CD4-positive, alpha-beta T cell (primary cell): ENCODE results near the gene ATG7. TPM values are rescaled to one million over a fixed set of nuclear protein-coding genes. Genes with fewer than 3 reads are reported as not detected.

Experiments used
- ATAC-seq: fragments of 200-7000 bp; cut with Tn5 transposase; one replicate; pipeline ENCODE4 v1.10.0; 2022; ENCODE audit warnings: mild to moderate bottlenecking; ENCODE audit not compliant: poor library complexity
- CTCF ChIA-PET: fragments of 350-600 bp; sonication (Branson Sonifier 250); formaldehyde crosslinking; loops from one replicate; lab custom pipeline; 2021; ENCODE audit warnings: antibody characterized with exemption, inconsistent platforms; lab: Charles Lee
- POLR2A ChIA-PET: fragments of 350-600 bp; sonication (Branson Sonifier 250); formaldehyde crosslinking; loops from one replicate; lab custom pipeline; 2021; ENCODE audit warnings: antibody characterized with exemption, inconsistent platforms; lab: Charles Lee
- DNase-seq, 14 experiments: peaks; one replicate each; pipeline ENCODE4 v3.0.0-alpha.2; 2013 to 2020; ENCODE audit warnings: mixed read lengths in 2 of 14
- H3K27ac ChIP-seq, 2 donors: one replicate each; pipeline versions ENCODE4 v1.5.1 to v1.7.0; 2013; ENCODE audit warnings: low read length in 2 of 2, low read depth in 1 of 2, mild to moderate bottlenecking in 1 of 2
- H3K27me3 ChIP-seq, 2 experiments: 1 replicate in 1 of 2; 2 replicates in 1 of 2; pipeline versions ENCODE4 v1.6.1 to v1.7.0; 2013; ENCODE audit warnings: low read length in 2 of 2, control low read depth in 1 of 2, mild to moderate bottlenecking in 1 of 2, moderate library complexity in 1 of 2; ENCODE audit not compliant: insufficient read depth in 2 of 2, control insufficient read depth in 1 of 2
- H3K36me3 ChIP-seq: one replicate; pipeline ENCODE4 v1.6.1; 2013; ENCODE audit warnings: low read length, control low read depth; ENCODE audit not compliant: insufficient read depth
- H3K4me1 ChIP-seq: one replicate; pipeline ENCODE4 v1.6.1; 2013; ENCODE audit warnings: low read length, control low read depth; ENCODE audit not compliant: insufficient read depth
- H3K4me3 ChIP-seq: one replicate; pipeline ENCODE4 v1.5.1; 2013; ENCODE audit warnings: mild to moderate bottlenecking, low read length, moderate library complexity
- H3K9me3 ChIP-seq, 2 experiments: 1 replicate in 1 of 2; 2 replicates in 1 of 2; pipeline versions ENCODE4 v1.6.1 to v1.7.0; 2013; ENCODE audit warnings: low read length in 2 of 2, mild to moderate bottlenecking in 2 of 2, control low read depth in 1 of 2, moderate library complexity in 1 of 2; ENCODE audit not compliant: control insufficient read depth in 1 of 2, insufficient read depth in 1 of 2
- H3K27ac Mint-ChIP-seq: one replicate; pipeline ENCODE4 v1.8.0; 2020; ENCODE audit warnings: mixed read lengths
- H3K27me3 Mint-ChIP-seq: one replicate; pipeline ENCODE4 v1.8.0; 2021; ENCODE audit warnings: mixed read lengths
- H3K36me3 Mint-ChIP-seq: one replicate; pipeline ENCODE4 v1.8.0; 2021; ENCODE audit warnings: low read depth, mixed read lengths
- H3K4me1 Mint-ChIP-seq: one replicate; pipeline ENCODE4 v1.8.0; 2021; ENCODE audit warnings: low read depth, mixed read lengths
- H3K4me3 Mint-ChIP-seq: one replicate; pipeline ENCODE4 v1.8.0; 2020; ENCODE audit warnings: mild to moderate bottlenecking, mixed read lengths
- H3K9me3 Mint-ChIP-seq: one replicate; pipeline ENCODE4 v1.8.0; 2020; ENCODE audit warnings: mixed read lengths
- intact Hi-C, 2 experiments: fragments of 100-400 bp; cut with DNase I in 1 of 2; cut with micrococcal nuclease in 1 of 2; formaldehyde crosslinking; loops; one replicate each; pipeline versions ENCODE4 v1.15.1 to v1.9.0; 2023 to 2025; cut with DNase I, micrococcal nuclease
- total RNA-seq, 174 experiments: library from RNA in 2 of 174; stranded (reverse) in 2 of 174; gene quantifications; one replicate each; pipeline ENCODE4 v1.2.3 and lab custom pipeline; 2021 to 2026
- TF ChIP-seq, protein P1 (sequence below): fragments of 200-600 bp; IDR thresholded peaks from one replicate; pipeline ENCODE4 v1.8.0; 2022; ENCODE audit warnings: antibody characterized with exemption, mild to moderate bottlenecking

Gene ATG7
- total RNA-seq, 2 experiments from 2014 or later = 21.4 to 25.7 TPM

DNA sequence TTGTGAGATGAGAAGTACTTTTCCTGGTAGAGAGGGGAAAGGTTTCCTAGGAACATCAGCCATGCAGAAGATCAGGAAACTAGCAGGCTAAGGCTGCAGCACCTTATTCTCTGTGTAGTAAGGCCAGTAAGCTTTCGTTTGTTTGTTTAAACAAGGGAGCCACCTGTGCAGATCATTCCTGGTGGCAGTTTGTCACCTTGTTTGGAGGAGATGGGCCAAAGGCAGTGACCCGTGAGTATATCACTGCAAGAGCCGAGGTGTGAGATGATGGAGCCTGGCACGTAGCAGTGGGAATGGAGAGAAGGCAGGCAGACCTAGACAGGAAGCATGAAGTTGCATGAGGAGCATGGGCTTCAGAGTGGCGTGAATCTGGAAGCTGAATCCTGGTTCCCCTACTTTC, 19.6 kb downstream of the ATG7 start:
- no peaks in the 10 kb centered on the region for H3K27me3 ChIP-seq
- CTCF ChIA-PET = interaction anchor here (0.8 to 1.6 kb wide), 3 partner anchors 13 to 20 kb away, joined by 3 to 5 read pairs (median 4); partner anchors contain the start of gene ATG7
- H3K27ac ChIP-seq = peak overlapping the region; percentile 42 to 61
- no peaks in the 10 kb centered on the region for H3K36me3 ChIP-seq
- no peak overlapping the region for H3K4me3 ChIP-seq
- peak overlapping the region; percentile 88 for H3K27ac Mint-ChIP-seq
- intact Hi-C loops = loop anchor here in 1 of 2 experiments (2.0 kb wide), 1 partner anchor 55 kb away; no protein-coding TSS in a partner anchor
- DNase-seq = no peak
- TF ChIP-seq, protein P1, sequence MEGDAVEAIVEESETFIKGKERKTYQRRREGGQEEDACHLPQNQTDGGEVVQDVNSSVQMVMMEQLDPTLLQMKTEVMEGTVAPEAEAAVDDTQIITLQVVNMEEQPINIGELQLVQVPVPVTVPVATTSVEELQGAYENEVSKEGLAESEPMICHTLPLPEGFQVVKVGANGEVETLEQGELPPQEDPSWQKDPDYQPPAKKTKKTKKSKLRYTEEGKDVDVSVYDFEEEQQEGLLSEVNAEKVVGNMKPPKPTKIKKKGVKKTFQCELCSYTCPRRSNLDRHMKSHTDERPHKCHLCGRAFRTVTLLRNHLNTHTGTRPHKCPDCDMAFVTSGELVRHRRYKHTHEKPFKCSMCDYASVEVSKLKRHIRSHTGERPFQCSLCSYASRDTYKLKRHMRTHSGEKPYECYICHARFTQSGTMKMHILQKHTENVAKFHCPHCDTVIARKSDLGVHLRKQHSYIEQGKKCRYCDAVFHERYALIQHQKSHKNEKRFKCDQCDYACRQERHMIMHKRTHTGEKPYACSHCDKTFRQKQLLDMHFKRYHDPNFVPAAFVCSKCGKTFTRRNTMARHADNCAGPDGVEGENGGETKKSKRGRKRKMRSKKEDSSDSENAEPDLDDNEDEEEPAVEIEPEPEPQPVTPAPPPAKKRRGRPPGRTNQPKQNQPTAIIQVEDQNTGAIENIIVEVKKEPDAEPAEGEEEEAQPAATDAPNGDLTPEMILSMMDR = no peak
- no peak for ATAC-seq
- H3K27me3 Mint-ChIP-seq = no peaks in the 10 kb centered on the region
- no peaks in the 10 kb centered on the region for H3K9me3 Mint-ChIP-seq
- no peaks in the 10 kb centered on the region for H3K9me3 ChIP-seq
- POLR2A ChIA-PET = interaction anchor here (0.6 to 2.2 kb wide), 5 partner anchors 9 to 30 kb away, joined by 3 to 44 read pairs (median 3); partner anchors contain the start of gene ATG7
- peak overlapping the region; percentile 21 for H3K4me3 Mint-ChIP-seq
- peaks cover 58% of the 10 kb centered on the region for H3K4me1 Mint-ChIP-seq
- peaks cover 15% of the 10 kb centered on the region for H3K36me3 Mint-ChIP-seq
- H3K4me1 ChIP-seq = peaks cover 34% of the 10 kb centered on the region

DNA sequence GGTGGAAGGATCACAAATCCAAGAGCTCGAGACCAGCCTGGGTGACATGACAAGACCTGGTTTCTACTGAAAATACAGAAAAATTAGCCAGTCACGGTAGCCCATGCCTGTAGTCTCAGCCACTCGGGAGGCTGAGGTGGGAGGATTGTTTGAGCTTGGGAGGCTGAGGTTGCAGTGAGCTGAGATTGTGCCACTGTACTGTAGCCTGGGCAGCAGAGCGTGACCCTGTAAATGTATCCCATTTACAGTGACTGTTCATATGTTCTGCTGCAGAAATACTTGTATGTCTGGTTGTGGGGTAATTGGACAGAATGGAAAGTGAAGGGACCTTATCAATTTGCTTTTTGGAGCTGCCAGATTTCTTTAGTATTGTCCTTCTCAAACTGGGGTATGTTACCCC, 24.9 kb downstream of the ATG7 start:
- intact Hi-C loops = no loop called here
- Mint-ChIP-seq H3K4me1 (peaks cover 11% of the 10 kb centered on the region), H3K9me3 (no peaks in the 10 kb centered on the region), H3K4me3 (no peak overlapping the region), H3K36me3 (peaks cover 58% of the 10 kb centered on the region), H3K27me3 (no peaks in the 10 kb centered on the region), H3K27ac (no peak overlapping the region)
- Histone ChIP-seq H3K27me3 (no peaks in the 10 kb centered on the region), H3K9me3 (no peaks in the 10 kb centered on the region), H3K4me3 (no peak overlapping the region), H3K4me1 (peaks cover under 1% of the 10 kb centered on the region), H3K27ac (no peak overlapping the region), H3K36me3 (peaks cover 33% of the 10 kb centered on the region)
- no peak for DNase-seq
- TF ChIP-seq, protein P1 = no peak
- no peak for ATAC-seq
- ChIA-PET CTCF (interaction anchor here (1.1 kb wide), 1 partner anchor 38 kb away, joined by 3 read pairs; no protein-coding TSS in a partner anchor), POLR2A (no interaction called here)

- DNase-seq (peak in 1 of 14 experiments; percentile 57), ATAC-seq (no peak)
- H3K36me3 ChIP-seq = peaks cover 51% of the 10 kb centered on the region
- no peaks in the 10 kb centered on the region for H3K9me3 ChIP-seq
- no peaks in the 10 kb centered on the region for H3K27me3 ChIP-seq
- Mint-ChIP-seq H3K4me3 (no peak overlapping the region), H3K27ac (no peak overlapping the region), H3K9me3 (no peaks in the 10 kb centered on the region), H3K36me3 (peaks cover 87% of the 10 kb centered on the region), H3K27me3 (no peaks in the 10 kb centered on the region), H3K4me1 (peaks cover 6% of the 10 kb centered on the region)
- intact Hi-C loops = no loop called here
- ChIA-PET POLR2A (interaction anchor here (0.7 kb wide), 1 partner anchor 9 kb away, joined by 3 read pairs; no protein-coding TSS in a partner anchor), CTCF (no interaction called here)
- H3K27ac ChIP-seq = no peak overlapping the region
- no peak overlapping the region for H3K4me3 ChIP-seq
- no peaks in the 10 kb centered on the region for H3K4me1 ChIP-seq
- TF ChIP-seq, protein P1 = no peak
Observed at GRCh38 chr3:11300970-11301369, 28.8 kb downstream of the ATG7 start.
